ENCODE data around the gene USP35. TPM values are rescaled to one million over a fixed set of nuclear protein-coding genes. Genes with fewer than 3 reads are reported as not detected.

USP35 gene
- total RNA-seq, 1 experiment from 2014 or later: 6.0 TPM

DNA sequence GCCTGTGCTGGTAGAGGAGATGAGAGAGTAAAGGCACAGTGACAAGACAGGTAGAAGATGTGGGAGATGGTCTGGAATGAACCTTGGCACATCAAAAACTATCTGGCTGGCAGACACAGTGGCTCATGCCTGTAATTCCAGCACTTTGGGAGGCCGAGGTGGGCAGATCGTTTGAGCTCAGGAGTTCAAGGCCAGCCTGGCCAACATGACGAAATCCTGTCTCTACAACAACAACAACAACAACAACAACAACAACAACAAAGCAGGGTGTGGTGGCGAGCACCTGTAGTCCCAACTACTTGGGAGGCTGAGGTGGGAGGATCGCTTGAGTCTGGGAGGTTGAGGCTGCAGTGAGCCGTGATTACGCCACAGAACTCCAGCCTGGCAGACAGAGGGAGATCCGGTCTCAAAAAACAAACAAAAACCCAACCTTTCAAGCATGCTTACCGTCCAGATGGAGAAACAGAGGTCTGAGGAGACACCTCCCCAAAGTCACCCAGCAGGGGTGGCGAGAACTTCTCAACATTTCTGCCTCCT, 12.0 kb upstream of the USP35 start:
- ChIA-PET CTCF (no interaction called here), RAD21 (ENCODE audit: low non-redundant PET in 1 of 2, low total read pairs in 2 of 2, uncharacterized antibody in 2 of 2, unreplicated experiment in 2 of 2) (no interaction called here), POLR2A (no interaction called here)
- no TSS peak for BruUV-seq (replicated peaks)
- ATAC-seq: no peak
- Histone ChIP-seq H3K4me1 (ENCODE audit: control insufficient read depth in 1 of 2, insufficient read depth in 2 of 2, low read length in 2 of 2) (peaks cover 0 to 8% of the 10 kb centered on the region in 2 experiments; a peak in 1 of 4 replicates), H3K9me3 (ENCODE audit: control insufficient read depth in 1 of 2, insufficient read depth in 1 of 2, low read depth in 1 of 2, low read length in 2 of 2) (no peaks in the 10 kb centered on the region), H3K27ac (ENCODE audit: low read depth, low read length) (no peak overlapping the region), H3K9ac (ENCODE audit: low read length) (no peak overlapping the region), H3K9me2 (ENCODE audit: insufficient read depth) (no peaks in the 10 kb centered on the region), H3K4me3 (replicated peaks in 1 of 2; ENCODE audit: low read depth in 1 of 2, low read length in 2 of 2) (no peak overlapping the region), H2AFZ (ENCODE audit: low read depth, low read length, poor library complexity, severe bottlenecking) (no peak overlapping the region), H3K79me2 (ENCODE audit: insufficient read depth, low read length) (no peaks in the 10 kb centered on the region), H4K20me1 (ENCODE audit: insufficient read depth) (no peaks in the 10 kb centered on the region), H3K36me3 (ENCODE audit: control insufficient read depth in 1 of 2, insufficient read depth in 2 of 2, low read length in 2 of 2) (no peaks in the 10 kb centered on the region; a peak in 1 of 4 replicates), H3K27me3 (ENCODE audit: insufficient read depth, low read length) (no peaks in the 10 kb centered on the region), H3K4me2 (ENCODE audit: low read length) (no peak overlapping the region)
- intact Hi-C loops (cut with micrococcal nuclease): no loop called here
- no peak for DNase-seq (ENCODE audit: low read depth, low spot score)
- TF ChIP-seq SIN3A (IDR thresholded peaks at IDR 0.05; ENCODE audit: low read depth): no peak
- TF ChIP-seq, protein P1, sequence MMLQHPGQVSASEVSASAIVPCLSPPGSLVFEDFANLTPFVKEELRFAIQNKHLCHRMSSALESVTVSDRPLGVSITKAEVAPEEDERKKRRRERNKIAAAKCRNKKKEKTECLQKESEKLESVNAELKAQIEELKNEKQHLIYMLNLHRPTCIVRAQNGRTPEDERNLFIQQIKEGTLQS (IDR thresholded peaks at IDR 0.05): no peak
- TF ChIP-seq EGR1 (IDR thresholded peaks at IDR 0.05; ENCODE audit: low read depth): no peak
- no peak for TF ChIP-seq RAD21 (IDR thresholded peaks at IDR 0.05; ENCODE audit: low read depth)
- no peak for TF ChIP-seq TCF7L2 (IDR thresholded peaks at IDR 0.05; ENCODE audit: borderline replicate concordance, extremely low read depth, insufficient read depth, insufficient read length)

DNA sequence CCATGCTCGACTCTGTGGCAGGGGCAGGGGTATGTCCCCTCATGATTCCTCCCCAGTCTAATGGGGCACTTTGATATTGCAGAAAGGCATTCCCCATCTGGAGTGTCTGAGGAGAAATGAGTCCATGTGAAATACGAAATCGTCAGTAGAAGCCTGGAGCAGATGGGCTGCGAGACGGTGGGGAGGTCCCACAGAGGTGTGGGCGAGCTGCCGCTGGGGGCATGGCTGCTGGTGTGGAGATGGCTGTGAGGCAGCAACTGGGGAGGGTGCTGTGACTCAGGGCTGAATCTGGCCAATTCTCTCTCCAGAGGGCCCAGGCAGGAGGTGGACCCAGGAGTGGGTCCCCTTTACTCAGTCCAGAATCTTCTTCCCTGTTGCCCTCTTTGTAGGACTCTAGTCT, 11.5 kb upstream of the USP35 start:
- DNase-seq (ENCODE audit: low read depth, low spot score) (no peak), ATAC-seq (no peak)
- ChIA-PET RAD21 (ENCODE audit: low non-redundant PET in 1 of 2, low total read pairs in 2 of 2, uncharacterized antibody in 2 of 2, unreplicated experiment in 2 of 2) (no interaction called here), CTCF (no interaction called here), POLR2A (no interaction called here)
- no peaks in the 10 kb centered on the region for H3K27me3 ChIP-seq (ENCODE audit: insufficient read depth, low read length)
- no peak overlapping the region for H3K27ac ChIP-seq (ENCODE audit: low read depth, low read length)
- intact Hi-C loops (cut with micrococcal nuclease): no loop called here
- H3K79me2 ChIP-seq (ENCODE audit: insufficient read depth, low read length): no peaks in the 10 kb centered on the region
- H3K9me2 ChIP-seq (ENCODE audit: insufficient read depth): no peaks in the 10 kb centered on the region
- H3K9me3 ChIP-seq (ENCODE audit: control insufficient read depth in 1 of 2, insufficient read depth in 1 of 2, low read depth in 1 of 2, low read length in 2 of 2): no peaks in the 10 kb centered on the region
- TF ChIP-seq EGR1 (IDR thresholded peaks at IDR 0.05; ENCODE audit: low read depth): no peak
- no peak for TF ChIP-seq CBX3 (IDR thresholded peaks at IDR 0.05; ENCODE audit: low read depth)
- TF ChIP-seq, protein P2, sequence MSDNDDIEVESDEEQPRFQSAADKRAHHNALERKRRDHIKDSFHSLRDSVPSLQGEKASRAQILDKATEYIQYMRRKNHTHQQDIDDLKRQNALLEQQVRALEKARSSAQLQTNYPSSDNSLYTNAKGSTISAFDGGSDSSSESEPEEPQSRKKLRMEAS (IDR thresholded peaks at IDR 0.05): no peak
- no peak for TF ChIP-seq SIN3A (IDR thresholded peaks at IDR 0.05; ENCODE audit: low read depth)
- TF ChIP-seq, protein P3, sequence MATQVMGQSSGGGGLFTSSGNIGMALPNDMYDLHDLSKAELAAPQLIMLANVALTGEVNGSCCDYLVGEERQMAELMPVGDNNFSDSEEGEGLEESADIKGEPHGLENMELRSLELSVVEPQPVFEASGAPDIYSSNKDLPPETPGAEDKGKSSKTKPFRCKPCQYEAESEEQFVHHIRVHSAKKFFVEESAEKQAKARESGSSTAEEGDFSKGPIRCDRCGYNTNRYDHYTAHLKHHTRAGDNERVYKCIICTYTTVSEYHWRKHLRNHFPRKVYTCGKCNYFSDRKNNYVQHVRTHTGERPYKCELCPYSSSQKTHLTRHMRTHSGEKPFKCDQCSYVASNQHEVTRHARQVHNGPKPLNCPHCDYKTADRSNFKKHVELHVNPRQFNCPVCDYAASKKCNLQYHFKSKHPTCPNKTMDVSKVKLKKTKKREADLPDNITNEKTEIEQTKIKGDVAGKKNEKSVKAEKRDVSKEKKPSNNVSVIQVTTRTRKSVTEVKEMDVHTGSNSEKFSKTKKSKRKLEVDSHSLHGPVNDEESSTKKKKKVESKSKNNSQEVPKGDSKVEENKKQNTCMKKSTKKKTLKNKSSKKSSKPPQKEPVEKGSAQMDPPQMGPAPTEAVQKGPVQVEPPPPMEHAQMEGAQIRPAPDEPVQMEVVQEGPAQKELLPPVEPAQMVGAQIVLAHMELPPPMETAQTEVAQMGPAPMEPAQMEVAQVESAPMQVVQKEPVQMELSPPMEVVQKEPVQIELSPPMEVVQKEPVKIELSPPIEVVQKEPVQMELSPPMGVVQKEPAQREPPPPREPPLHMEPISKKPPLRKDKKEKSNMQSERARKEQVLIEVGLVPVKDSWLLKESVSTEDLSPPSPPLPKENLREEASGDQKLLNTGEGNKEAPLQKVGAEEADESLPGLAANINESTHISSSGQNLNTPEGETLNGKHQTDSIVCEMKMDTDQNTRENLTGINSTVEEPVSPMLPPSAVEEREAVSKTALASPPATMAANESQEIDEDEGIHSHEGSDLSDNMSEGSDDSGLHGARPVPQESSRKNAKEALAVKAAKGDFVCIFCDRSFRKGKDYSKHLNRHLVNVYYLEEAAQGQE (IDR thresholded peaks at IDR 0.05; ENCODE audit: low read depth): no peak
- no peak for TF ChIP-seq POLR2A (IDR thresholded peaks at IDR 0.05; ENCODE audit: borderline replicate concordance, extremely low read depth, insufficient read depth, insufficient read length)
- TF ChIP-seq, protein P4, sequence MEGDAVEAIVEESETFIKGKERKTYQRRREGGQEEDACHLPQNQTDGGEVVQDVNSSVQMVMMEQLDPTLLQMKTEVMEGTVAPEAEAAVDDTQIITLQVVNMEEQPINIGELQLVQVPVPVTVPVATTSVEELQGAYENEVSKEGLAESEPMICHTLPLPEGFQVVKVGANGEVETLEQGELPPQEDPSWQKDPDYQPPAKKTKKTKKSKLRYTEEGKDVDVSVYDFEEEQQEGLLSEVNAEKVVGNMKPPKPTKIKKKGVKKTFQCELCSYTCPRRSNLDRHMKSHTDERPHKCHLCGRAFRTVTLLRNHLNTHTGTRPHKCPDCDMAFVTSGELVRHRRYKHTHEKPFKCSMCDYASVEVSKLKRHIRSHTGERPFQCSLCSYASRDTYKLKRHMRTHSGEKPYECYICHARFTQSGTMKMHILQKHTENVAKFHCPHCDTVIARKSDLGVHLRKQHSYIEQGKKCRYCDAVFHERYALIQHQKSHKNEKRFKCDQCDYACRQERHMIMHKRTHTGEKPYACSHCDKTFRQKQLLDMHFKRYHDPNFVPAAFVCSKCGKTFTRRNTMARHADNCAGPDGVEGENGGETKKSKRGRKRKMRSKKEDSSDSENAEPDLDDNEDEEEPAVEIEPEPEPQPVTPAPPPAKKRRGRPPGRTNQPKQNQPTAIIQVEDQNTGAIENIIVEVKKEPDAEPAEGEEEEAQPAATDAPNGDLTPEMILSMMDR (IDR thresholded peaks at IDR 0.05 in 2 of 3, conservative IDR thresholded peaks at IDR 0.05 in 1 of 3; ENCODE audit: borderline replicate concordance in 1 of 3, insufficient read depth in 1 of 3, low read depth in 2 of 3, low read length in 2 of 3): no peak
- TF ChIP-seq ZNF274 (IDR thresholded peaks at IDR 0.05; ENCODE audit: low read depth, low read length): no peak
- TF ChIP-seq, protein P1 (IDR thresholded peaks at IDR 0.05): no peak
- no peak for TF ChIP-seq FOSL1 (IDR thresholded peaks at IDR 0.05; ENCODE audit: low read depth)
- peaks cover 0 to 8% of the 10 kb centered on the region in 2 experiments; a peak in 1 of 4 replicates for H3K4me1 ChIP-seq (ENCODE audit: control insufficient read depth in 1 of 2, insufficient read depth in 2 of 2, low read length in 2 of 2)
- H3K9ac ChIP-seq (ENCODE audit: low read length): no peak overlapping the region
- H4K20me1 ChIP-seq (ENCODE audit: insufficient read depth): no peaks in the 10 kb centered on the region
- H3K4me2 ChIP-seq (ENCODE audit: low read length): no peak overlapping the region
- no peak overlapping the region for H2AFZ ChIP-seq (ENCODE audit: low read depth, low read length, poor library complexity, severe bottlenecking)
- no peak overlapping the region for H3K4me3 ChIP-seq (replicated peaks in 1 of 2; ENCODE audit: low read depth in 1 of 2, low read length in 2 of 2)
- H3K36me3 ChIP-seq (ENCODE audit: control insufficient read depth in 1 of 2, insufficient read depth in 2 of 2, low read length in 2 of 2): no peaks in the 10 kb centered on the region; a peak in 1 of 4 replicates
- no TSS peak for BruUV-seq (replicated peaks)
